Ishikawa (cell line): ENCODE results near the gene CDC42EP1.

Experiments used
- CEBPB ChIP-seq: IDR thresholded peaks from 2 replicates; pipeline ENCODE4 v1.6.1; 2012
- CREB1 ChIP-seq: IDR thresholded peaks from 2 replicates; pipeline ENCODE4 v1.6.1; 2012; ENCODE audit warnings: low read depth
- EGR1 ChIP-seq: IDR thresholded peaks from 2 replicates; pipeline ENCODE4 v1.6.1; 2012
- EP300 ChIP-seq: IDR thresholded peaks from 2 replicates; pipeline ENCODE4 v1.6.1; 2012; ENCODE audit warnings: borderline replicate concordance
- FOXM1 ChIP-seq: IDR thresholded peaks from 2 replicates; pipeline ENCODE4 v1.6.1; 2012; ENCODE audit warnings: low read depth, borderline replicate concordance
- NFIC ChIP-seq: IDR thresholded peaks from 2 replicates; pipeline ENCODE4 v1.6.1; 2012
- RAD21 ChIP-seq: IDR thresholded peaks from 2 replicates; pipeline ENCODE4 v1.6.1; 2012; ENCODE audit warnings: low read depth
- TAF1 ChIP-seq: IDR thresholded peaks from 2 replicates; pipeline ENCODE4 v1.6.1; 2012; ENCODE audit warnings: low read depth, mild to moderate bottlenecking
- TCF12 ChIP-seq: IDR thresholded peaks from 2 replicates; pipeline ENCODE4 v1.6.1; 2012; ENCODE audit warnings: low read depth
- TEAD4 ChIP-seq: IDR thresholded peaks from 2 replicates; pipeline ENCODE4 v1.6.1; 2012
- YY1 ChIP-seq: IDR thresholded peaks from 2 replicates; pipeline ENCODE4 v1.6.1; 2012; ENCODE audit warnings: low read depth
- ZBTB7A ChIP-seq: IDR thresholded peaks from 2 replicates; pipeline ENCODE4 v1.6.1; 2012; ENCODE audit warnings: low read depth
- TF ChIP-seq, protein P1 (sequence below): IDR thresholded peaks from 2 replicates; pipeline ENCODE4 v1.6.1; 2012; ENCODE audit warnings: low read depth, mild to moderate bottlenecking
- TF ChIP-seq, protein P2 (sequence below): IDR thresholded peaks from 2 replicates; pipeline ENCODE4 v1.6.1; 2012
- TF ChIP-seq, protein P3 (sequence below): IDR thresholded peaks from 2 replicates; pipeline ENCODE4 v1.6.1; 2012

CDC42EP1 gene

DNA sequence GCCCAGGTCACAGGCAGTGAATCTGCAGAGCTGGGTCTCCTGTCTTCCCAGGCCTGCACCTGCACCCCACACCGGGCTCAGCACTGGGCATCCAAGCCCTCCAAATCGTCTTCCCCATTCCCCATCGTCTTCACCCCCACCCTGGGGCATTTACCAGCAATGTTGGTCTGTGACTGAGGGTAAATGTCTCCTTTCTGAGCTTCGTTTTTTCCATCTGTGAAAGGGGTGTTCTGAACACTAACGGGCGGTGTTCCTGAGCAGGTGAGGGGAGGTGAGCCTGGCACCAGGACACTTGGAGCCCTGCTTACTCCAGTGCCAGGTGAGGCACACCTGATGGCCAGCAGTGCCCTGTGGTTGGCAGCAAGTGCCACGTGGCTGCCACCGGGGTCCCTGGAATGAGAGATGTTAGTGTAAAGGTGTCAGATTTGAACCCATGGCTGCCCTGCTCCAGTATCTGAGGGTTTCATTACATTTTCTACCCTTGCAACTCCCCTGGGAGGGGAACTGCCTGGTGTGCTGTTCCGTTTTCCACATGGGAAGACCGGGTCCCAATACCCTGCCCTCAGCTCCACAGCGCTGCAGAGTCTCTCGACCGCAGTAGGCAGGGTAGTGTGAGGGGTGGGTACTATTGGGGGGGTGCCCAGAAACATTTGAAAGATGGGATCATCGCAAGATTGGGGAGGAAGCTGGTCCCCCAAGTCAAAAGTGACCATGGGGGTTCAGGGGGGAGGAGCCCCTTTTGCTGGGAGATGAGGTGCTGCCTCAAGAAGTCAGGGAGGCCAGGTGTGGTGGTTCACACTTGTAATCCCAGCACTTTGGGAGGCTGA, 2.0 kb downstream of the CDC42EP1 start:
- TF ChIP-seq NFIC (no peak), TCF12 (peak; percentile 2; the same call in 1 of the 2 replicates)
- TF ChIP-seq, protein P1, sequence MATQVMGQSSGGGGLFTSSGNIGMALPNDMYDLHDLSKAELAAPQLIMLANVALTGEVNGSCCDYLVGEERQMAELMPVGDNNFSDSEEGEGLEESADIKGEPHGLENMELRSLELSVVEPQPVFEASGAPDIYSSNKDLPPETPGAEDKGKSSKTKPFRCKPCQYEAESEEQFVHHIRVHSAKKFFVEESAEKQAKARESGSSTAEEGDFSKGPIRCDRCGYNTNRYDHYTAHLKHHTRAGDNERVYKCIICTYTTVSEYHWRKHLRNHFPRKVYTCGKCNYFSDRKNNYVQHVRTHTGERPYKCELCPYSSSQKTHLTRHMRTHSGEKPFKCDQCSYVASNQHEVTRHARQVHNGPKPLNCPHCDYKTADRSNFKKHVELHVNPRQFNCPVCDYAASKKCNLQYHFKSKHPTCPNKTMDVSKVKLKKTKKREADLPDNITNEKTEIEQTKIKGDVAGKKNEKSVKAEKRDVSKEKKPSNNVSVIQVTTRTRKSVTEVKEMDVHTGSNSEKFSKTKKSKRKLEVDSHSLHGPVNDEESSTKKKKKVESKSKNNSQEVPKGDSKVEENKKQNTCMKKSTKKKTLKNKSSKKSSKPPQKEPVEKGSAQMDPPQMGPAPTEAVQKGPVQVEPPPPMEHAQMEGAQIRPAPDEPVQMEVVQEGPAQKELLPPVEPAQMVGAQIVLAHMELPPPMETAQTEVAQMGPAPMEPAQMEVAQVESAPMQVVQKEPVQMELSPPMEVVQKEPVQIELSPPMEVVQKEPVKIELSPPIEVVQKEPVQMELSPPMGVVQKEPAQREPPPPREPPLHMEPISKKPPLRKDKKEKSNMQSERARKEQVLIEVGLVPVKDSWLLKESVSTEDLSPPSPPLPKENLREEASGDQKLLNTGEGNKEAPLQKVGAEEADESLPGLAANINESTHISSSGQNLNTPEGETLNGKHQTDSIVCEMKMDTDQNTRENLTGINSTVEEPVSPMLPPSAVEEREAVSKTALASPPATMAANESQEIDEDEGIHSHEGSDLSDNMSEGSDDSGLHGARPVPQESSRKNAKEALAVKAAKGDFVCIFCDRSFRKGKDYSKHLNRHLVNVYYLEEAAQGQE = no peak

DNA sequence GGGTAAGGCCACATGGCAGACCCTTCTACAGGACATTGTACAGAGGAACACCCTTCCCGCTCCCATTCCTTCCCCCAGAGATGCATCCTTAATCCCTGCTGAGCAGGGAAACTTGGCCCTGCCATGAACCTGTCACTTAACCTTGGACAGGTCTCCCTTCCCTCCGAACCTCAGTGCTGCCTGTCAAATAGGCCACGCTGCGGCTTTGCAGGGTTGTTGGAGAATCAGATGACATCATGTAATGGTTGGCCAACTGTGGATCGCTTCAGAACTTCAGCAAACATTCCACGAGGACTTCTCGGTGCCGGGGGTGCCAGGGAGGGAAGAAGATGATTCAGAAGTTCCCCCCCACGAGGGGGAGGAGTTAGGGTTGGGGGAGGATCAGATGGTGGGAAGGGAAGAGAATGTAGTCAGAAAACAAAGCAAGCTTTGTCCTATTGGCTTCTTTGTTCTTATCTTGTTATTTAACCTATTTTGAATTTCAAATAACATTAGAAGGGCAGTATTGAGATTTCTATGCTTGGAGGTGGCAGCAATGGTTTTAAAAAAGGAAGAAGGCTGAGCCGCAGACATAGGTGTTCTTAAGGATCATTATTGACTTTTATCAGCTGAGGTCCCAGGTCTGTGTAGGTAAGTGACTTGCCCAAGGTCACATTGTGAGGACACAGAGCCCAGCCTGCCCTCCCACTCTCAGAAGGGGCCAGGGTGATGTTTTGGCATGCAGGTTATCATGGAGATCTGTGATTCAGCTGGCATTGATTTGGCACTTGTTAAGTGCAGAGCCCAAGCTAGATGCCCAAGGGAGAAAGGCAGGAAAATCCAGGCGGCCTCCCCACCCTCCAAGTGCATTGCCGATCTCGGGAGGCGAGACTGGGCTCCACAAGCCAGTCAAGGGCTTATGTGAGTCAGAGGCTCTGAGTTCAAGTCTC, 3.1 kb downstream of the CDC42EP1 start:
- TF ChIP-seq ZBTB7A = 0 out of 2 replicates have a peak, but pooled peaks have one; percentile 19
- peak; percentile 39 for TF ChIP-seq TEAD4
- TF ChIP-seq FOXM1 = no peak
- TF ChIP-seq, protein P2, sequence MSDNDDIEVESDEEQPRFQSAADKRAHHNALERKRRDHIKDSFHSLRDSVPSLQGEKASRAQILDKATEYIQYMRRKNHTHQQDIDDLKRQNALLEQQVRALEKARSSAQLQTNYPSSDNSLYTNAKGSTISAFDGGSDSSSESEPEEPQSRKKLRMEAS = peak; percentile 69
- no peak for TF ChIP-seq CEBPB
- peak; percentile 49; the same call in 1 of the 2 replicates for TF ChIP-seq TCF12
- TF ChIP-seq, protein P3, sequence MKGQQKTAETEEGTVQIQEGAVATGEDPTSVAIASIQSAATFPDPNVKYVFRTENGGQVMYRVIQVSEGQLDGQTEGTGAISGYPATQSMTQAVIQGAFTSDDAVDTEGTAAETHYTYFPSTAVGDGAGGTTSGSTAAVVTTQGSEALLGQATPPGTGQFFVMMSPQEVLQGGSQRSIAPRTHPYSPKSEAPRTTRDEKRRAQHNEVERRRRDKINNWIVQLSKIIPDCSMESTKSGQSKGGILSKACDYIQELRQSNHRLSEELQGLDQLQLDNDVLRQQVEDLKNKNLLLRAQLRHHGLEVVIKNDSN = no peak
- no peak for TF ChIP-seq EGR1
- TF ChIP-seq NFIC = 0 out of 2 replicates have a peak, but pooled peaks have one; percentile 12
- TF ChIP-seq TAF1 = no peak
- no peak for TF ChIP-seq CREB1
- no peak for TF ChIP-seq YY1
- TF ChIP-seq RAD21 = no peak
- peak; percentile 22; the same call in 1 of the 2 replicates for TF ChIP-seq EP300
- TF ChIP-seq, protein P1 = peak; percentile 44; the same call in 1 of the 2 replicates

DNA sequence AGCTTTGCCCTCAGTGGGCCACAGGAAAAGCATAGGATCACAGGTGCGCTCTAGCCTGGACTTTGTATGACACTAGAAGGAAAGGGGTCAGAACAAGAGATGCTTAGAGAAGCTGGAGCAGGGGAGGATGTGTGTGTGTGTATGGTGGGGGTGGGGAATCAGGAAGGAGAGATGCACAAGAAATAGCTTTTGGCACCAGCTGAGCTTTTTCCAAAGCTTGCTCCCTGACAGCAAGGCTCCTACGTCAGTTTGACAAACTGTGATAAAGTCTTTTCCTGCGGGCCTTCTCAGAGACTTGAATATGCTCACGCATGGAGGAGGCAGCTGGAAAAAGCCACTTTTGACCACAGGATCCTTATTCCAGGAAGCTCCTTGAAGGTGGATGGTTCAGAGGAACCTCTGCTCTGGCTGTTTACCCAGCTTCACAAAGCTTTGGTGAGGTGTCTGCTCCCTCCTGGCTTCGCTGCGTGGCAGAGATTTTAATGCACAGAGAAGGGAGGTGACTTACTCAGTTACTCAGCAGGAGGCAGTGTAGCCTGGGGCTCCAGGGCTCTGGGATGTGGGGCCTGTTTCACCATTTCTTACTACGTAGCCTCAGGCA, 3.9 kb downstream of the CDC42EP1 start:
- TF ChIP-seq TCF12 = no peak
- TF ChIP-seq, protein P3 = no peak
- no peak for TF ChIP-seq RAD21
- TF ChIP-seq CEBPB = no peak
- no peak for TF ChIP-seq CREB1
- TF ChIP-seq NFIC = no peak
- TF ChIP-seq EP300 = no peak
- no peak for TF ChIP-seq YY1

DNA sequence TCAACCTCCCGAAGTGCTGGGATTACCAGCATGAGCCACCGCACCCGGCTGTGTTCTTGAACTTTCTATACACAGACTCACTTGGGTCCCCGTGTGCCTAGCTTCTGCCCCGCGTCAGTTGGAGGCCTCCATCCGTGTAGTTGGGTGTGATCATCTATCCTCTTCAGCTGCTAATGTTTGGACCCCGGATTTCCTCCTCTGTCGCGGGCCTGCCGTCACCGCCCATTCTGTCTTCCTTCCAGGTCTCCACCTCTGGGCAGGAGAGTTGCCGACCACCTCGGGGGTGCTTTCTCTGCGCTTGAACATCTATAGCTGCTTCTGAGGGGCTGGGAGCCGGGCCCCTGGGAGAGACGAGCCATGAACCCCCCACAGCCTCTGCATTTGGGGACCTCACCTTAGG, 5.5 kb downstream of the CDC42EP1 start:
- TF ChIP-seq, protein P2 = no peak
- no peak for TF ChIP-seq TAF1
- TF ChIP-seq ZBTB7A = no peak
- TF ChIP-seq RAD21 = no peak
- no peak for TF ChIP-seq EP300
- no peak for TF ChIP-seq TEAD4
- TF ChIP-seq CEBPB = no peak
- TF ChIP-seq, protein P3 = no peak
- TF ChIP-seq NFIC = no peak
- no peak for TF ChIP-seq YY1
- no peak for TF ChIP-seq FOXM1
- TF ChIP-seq, protein P1 = no peak
- TF ChIP-seq EGR1 = no peak
- no peak for TF ChIP-seq TCF12
- TF ChIP-seq CREB1 = no peak
